Measurements from ENCODE around the gene EML4. TPM values are rescaled to one million over a fixed set of nuclear protein-coding genes. Genes with fewer than 3 reads are reported as not detected.
"Not testable (repeated sequence)": the region's sequence is repeated elsewhere in the genome, so short reads cannot be mapped to it uniquely, and the experiment has no call there.

The EML4 gene
- total RNA-seq, 4 donors from 2014 or later, result 3.0 to 5.0 (median 4.6) TPM

DNA sequence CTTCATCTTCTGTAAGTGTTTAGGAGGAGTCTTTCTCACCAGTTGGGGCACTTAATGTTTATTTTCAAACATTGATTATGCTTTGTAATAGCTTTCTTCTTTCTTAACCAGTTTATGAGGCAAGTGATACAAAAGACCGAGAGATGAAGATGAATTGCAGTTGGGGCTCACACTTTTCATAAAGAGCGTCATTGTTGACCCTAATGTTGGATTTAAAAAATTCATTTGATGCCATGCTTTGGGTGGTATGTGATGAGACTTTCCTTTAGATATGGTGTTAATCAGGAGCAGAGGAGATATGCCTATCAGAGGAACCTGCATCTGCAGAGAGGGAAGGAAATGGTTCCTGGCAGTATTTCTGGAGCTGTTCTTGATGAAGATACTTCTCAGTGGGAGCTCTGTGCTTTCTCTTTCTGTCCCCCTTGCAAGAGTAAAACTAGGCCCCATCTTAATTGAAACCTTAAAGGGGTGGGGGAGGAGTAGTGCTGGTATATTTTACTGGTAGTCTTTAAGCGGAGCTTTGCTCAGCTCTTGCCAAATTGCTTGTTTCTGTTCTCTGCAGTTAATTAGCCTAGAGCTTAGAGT, 2.3 kb downstream of the EML4 start:
- H3K27ac ChIP-seq, result no peak overlapping the region
- no peaks in the 10 kb centered on the region for H3K9me3 ChIP-seq
- no peak for DNase-seq
- H3K27me3 ChIP-seq, result no peaks in the 10 kb centered on the region
- peaks cover 12 to 20% of the 10 kb centered on the region in 2 donors for H3K4me1 ChIP-seq
- H3K4me3 ChIP-seq, result no peak overlapping the region
- no peak for ATAC-seq
- TF ChIP-seq CTCF (IDR thresholded peaks at IDR 0.05 in 4 of 5, conservative IDR thresholded peaks at IDR 0.05 in 1 of 5), result no peak
- TF ChIP-seq POLR2A (IDR thresholded peaks at IDR 0.05), result no peak
- intact Hi-C loops (cut with DNase I; ENCODE audit: low total_unique reads) (no loop called here), in situ Hi-C loops (cut with MboI; ENCODE audit: low sequenced_read_pairs in 4 of 4) (no loop called here)
- no peaks in the 10 kb centered on the region for H3K36me3 ChIP-seq

DNA sequence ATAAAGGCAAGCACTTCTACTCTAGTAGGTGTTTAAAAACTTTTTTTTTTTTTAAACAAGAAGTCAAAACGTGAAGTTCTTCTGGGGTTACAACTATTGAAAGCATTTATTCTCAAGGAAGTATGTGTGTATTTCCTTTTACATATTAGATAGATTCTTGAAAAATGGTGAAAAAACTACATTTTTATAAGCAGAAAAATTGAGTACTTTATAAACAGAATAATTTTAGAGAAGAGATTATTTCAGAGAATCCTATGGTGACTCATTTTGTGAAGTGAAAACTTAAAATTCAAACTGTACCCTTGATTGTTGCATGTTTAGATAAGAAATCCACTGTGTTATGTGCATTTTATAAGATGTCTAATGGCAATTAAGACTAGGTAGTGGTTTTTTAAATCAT, 2.9 kb downstream of the EML4 start:
- Histone ChIP-seq H3K27ac (no peak overlapping the region), H3K9me3 (no peaks in the 10 kb centered on the region), H3K27me3 (no peaks in the 10 kb centered on the region), H3K4me3 (no peak overlapping the region), H3K4me1 (peaks cover 12 to 20% of the 10 kb centered on the region in 2 donors), H3K36me3 (no peaks in the 10 kb centered on the region)
- in situ Hi-C loops (cut with MboI; ENCODE audit: low sequenced_read_pairs in 4 of 4) (no loop called here), intact Hi-C loops (cut with DNase I; ENCODE audit: low total_unique reads) (no loop called here)
- no peak for ATAC-seq
- no peak for TF ChIP-seq CTCF (IDR thresholded peaks at IDR 0.05 in 4 of 5, conservative IDR thresholded peaks at IDR 0.05 in 1 of 5)
- TF ChIP-seq POLR2A (IDR thresholded peaks at IDR 0.05), result no peak
- DNase-seq, result no peak

GRCh38 chr2:42172566-42172965, 3.4 kb downstream of the EML4 start:
- no peak overlapping the region for H3K4me3 ChIP-seq
- H3K27me3 ChIP-seq, result no peaks in the 10 kb centered on the region
- no peaks in the 10 kb centered on the region for H3K36me3 ChIP-seq
- DNase-seq (no peak), ATAC-seq (no peak)
- H3K27ac ChIP-seq, result no peak overlapping the region
- H3K4me1 ChIP-seq, result peaks cover 12 to 20% of the 10 kb centered on the region in 2 donors
- no peak for TF ChIP-seq CTCF (IDR thresholded peaks at IDR 0.05 in 4 of 5, conservative IDR thresholded peaks at IDR 0.05 in 1 of 5)
- intact Hi-C loops (cut with DNase I; ENCODE audit: low total_unique reads), result no loop called here
- no peaks in the 10 kb centered on the region for H3K9me3 ChIP-seq
- in situ Hi-C loops (cut with MboI; ENCODE audit: low sequenced_read_pairs in 4 of 4), result no loop called here

GRCh38 chr2:42173467-42173866, 4.3 kb downstream of the EML4 start:
- H3K36me3 ChIP-seq; ATAC-seq; DNase-seq; intact Hi-C loops (cut with DNase I; ENCODE audit: low total_unique reads); H3K27me3 ChIP-seq; H3K9me3 ChIP-seq; H3K27ac ChIP-seq; in situ Hi-C loops (cut with MboI; ENCODE audit: low sequenced_read_pairs in 4 of 4); H3K4me3 ChIP-seq: not testable (repeated sequence)
- peaks cover 12 to 20% of the 10 kb centered on the region in 2 donors for H3K4me1 ChIP-seq

- Histone ChIP-seq H3K9me3 (no peaks in the 10 kb centered on the region), H3K27ac (no peak overlapping the region), H3K36me3 (no peaks in the 10 kb centered on the region), H3K4me3 (no peak overlapping the region), H3K27me3 (no peaks in the 10 kb centered on the region), H3K4me1 (no peaks in the 10 kb centered on the region)
- no peak for DNase-seq
- in situ Hi-C loops (cut with MboI; ENCODE audit: low sequenced_read_pairs in 4 of 4) (no loop called here), intact Hi-C loops (cut with DNase I; ENCODE audit: low total_unique reads) (no loop called here)
- TF ChIP-seq CTCF (IDR thresholded peaks at IDR 0.05 in 4 of 5, conservative IDR thresholded peaks at IDR 0.05 in 1 of 5) (no peak), POLR2A (IDR thresholded peaks at IDR 0.05) (no peak)
- ATAC-seq, result no peak
These were observed 8.0 kb downstream of the EML4 start for GRCh38 chr2:42176992-42177738.

Data from gastrocnemius medialis (tissue), 4 donors.